HG03139 (cell line): ENCODE data around the gene CYP27C1.
"Not testable (repeated sequence)": the region's sequence is repeated elsewhere in the genome, so short reads cannot be mapped to it uniquely, and the experiment has no call there.

Experiments used
- ATAC-seq: cut with Tn5 transposase; IDR thresholded peaks from one replicate; pipeline ENCODE4 v1.9.1; 2021; ENCODE audit not compliant: unreplicated experiment

CYP27C1 gene, protein sequence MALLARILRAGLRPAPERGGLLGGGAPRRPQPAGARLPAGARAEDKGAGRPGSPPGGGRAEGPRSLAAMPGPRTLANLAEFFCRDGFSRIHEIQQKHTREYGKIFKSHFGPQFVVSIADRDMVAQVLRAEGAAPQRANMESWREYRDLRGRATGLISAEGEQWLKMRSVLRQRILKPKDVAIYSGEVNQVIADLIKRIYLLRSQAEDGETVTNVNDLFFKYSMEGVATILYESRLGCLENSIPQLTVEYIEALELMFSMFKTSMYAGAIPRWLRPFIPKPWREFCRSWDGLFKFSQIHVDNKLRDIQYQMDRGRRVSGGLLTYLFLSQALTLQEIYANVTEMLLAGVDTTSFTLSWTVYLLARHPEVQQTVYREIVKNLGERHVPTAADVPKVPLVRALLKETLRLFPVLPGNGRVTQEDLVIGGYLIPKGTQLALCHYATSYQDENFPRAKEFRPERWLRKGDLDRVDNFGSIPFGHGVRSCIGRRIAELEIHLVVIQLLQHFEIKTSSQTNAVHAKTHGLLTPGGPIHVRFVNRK

GRCh38 chr2:127220102-127220767, at the start of gene CYP27C1:
TSS of gene CYP27C1 (minus strand) at chr2:127220299. CDS start at chr2:127220270, 29 bp downstream.
- no peak for ATAC-seq

- no peak for ATAC-seq
Measured at GRCh38 chr2:127261804-127262406, 41.8 kb upstream of the CYP27C1 start.

- no peak for ATAC-seq
Measured at GRCh38 chr2:127259355-127259754, 39.3 kb upstream of the CYP27C1 start.

DNA sequence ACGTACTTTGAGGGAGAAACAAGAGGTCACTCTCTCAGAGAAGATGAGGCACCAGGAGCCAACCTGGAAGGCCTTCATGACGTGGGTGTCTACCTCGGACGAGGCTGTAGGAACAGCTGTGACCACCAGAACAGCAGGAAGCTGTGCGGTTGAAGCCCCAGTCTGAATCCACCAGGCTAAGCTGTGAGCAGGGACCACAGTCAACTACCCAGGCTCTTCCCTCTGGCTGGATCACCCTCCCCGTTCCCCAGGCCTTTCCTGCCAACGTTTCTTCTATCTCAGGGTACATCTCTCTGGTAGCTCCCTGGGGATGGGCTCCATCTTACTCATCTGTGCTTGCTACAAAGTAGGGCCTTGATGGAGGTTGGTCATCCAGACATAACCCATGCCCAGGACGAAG, 36.8 kb upstream of the CYP27C1 start:
- ATAC-seq = no peak

GRCh38 chr2:127256381-127256780, 36.3 kb upstream of the CYP27C1 start:
- ATAC-seq = no peak

DNA sequence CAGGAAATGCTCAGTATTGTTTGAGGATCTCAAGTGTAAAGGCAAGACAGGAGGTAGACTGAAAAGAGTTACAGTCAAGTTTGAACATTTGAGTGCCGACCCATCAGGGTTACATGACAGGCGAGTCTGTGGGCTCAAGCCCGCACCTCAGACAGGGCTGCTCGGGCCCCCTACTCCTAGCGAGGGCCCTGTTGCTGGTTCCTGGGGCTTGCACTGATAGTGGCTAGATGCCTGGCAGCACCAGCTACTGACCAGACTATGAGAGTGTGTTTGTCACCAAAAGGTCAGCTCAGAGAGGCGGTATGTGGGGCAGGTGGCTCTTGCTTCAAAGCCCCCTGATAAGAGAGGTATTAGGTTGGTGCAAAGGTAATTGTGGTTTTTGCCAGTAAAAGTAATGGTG, 35.6 kb upstream of the CYP27C1 start:
- ATAC-seq = no peak

GRCh38 chr2:127255146-127255545, 35.0 kb upstream of the CYP27C1 start:
- no peak for ATAC-seq

DNA sequence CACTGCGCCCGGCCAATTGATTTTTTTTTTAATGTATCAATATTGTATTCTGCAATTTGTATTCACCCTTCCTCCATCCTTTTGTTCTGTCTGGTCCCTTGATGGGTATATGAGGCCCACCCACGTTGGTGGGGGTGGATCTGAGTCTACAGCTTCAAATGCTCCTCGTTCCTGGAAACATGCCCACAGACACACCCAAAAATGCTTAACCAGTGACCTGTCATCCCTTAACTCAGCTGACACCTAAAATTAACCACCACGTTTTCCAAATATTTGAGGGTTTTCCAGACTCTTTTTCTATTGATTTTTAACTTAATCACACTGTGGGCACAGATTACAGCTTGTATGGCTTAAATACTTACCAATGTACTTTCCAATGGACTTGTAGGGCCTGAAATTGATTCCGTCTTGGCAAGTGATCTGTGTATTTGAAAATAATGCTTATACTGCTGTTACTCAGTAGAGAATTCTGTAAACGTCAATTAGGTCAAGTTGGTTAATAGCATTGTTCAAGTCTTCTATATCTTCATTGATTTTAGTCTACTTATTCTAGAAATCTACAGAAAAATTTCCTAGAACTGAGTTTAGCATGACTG, 34.4 kb upstream of the CYP27C1 start:
- no peak for ATAC-seq

GRCh38 chr2:127241184-127241583, 21.1 kb upstream of the CYP27C1 start:
- not testable (repeated sequence) for ATAC-seq

DNA sequence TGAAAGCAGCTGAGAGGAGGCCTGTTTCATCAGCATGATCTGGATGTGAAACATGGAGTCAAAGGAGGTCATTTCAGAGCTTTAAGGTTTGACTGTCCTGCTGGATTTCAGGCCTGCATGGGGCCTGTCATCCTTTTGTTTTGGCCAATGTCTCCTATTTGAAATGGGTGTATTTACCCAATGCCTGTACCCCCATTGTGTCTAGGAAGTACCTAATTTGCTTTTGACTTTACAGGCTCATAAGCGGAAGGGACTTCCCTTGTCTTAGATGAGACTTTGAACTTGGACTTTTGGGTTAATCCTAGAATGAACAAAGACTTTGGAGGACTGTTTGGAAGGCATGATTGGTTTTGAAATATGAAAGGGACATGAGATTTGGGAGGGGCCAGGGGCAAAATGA, 19.3 kb upstream of the CYP27C1 start:
- no peak for ATAC-seq

DNA sequence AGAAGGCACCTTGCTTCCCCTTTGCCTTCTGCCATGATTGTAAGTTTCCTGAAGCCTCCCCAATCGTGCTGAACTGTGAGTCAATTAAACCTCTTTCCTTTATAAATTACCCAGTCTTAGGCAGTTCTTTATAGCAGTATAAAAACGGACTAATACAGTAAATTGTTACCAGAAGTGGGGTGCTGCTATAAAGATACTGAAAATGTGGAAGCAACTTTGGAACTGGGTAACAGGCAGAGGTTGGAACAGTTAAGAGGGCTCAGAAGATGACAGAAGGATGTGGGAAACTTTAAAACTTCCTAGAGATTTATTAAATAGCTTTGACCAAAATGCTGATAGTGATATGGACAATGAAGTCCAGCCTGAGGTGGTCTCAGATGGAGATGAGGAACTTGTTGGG, 17.7 kb upstream of the CYP27C1 start:
- ATAC-seq = not testable (repeated sequence)

DNA sequence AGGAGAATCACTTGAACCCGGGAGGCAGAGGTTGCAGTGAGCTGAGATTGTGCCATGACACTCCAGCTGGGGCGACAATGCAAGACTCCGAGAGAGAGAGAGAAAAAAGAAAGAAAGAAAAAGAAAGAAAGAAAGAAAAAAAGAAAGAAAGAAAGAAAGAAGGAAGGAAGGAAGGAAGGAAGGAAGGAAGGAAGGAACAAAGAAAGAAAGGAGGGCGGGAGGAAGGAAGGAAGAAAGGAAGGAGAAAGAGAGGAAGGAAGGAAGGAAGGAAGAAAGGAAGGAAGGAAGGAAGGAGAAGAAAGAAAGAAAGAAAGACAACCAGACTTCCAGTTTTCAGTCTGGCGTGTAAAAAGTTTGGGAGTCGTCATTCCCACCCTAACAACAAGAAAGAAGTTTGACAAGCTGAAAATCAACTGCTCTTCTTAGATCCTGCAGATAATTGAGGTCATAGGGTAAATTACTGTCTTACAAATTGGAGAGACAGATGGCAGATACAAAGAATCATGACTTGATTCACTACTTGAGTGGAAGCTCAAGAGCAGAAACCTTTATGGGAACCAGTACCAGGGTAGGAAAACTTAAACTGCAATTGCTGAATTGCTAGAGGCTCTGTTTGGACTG, 15.1 kb upstream of the CYP27C1 start:
- ATAC-seq = no peak

DNA sequence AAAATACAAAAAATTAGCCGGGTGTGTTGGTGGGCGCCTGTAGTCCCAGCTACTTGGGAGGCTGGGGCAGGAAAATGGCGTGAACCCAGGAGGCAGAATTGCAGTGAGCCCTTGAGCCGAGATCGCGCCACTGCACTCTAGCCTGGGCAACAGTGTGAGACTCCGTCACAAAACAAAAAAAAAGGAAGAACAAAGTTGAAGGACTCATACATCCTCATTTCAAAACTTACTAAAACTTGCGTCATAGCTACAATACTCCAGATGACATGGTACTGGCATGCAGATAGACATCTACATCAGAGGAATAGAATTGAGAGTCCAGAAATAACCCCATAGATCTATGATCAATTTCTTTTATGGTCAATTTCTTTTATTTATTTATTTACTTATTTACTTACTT, 13.6 kb upstream of the CYP27C1 start:
- no peak for ATAC-seq

DNA sequence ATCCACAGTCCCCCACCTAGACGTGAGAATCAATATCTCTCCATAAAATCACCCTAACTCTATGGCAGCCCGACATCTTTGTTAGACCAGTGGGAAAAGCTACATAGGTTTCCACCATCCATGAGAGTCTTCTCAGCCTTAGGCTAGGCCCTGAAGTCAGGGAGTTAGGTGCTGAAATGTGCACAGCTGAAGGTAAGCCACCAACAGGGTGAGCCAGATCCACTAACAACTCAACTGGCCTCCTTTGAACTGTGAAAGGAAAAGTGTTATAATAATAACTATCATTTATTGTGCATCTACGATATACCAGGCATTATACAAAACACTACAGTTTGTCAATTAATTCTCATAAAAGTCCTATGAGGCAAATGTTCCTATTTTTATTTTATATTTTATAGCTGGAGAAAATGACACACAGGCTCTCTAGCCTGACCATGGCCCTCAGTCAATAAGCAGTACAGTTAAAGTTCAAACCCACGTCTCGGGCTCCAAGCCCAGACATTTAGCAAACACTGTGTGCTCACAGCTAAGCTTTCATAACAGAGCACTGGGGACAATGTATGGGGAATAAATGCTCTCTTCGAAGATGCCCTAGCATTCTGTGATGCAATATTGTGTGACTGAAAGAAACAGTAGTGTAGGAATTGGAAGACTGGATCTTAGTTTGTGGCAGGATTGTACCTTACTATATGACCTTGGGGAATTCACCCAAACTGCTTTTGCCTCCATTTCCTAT, 11.2 kb upstream of the CYP27C1 start:
- ATAC-seq = no peak

DNA sequence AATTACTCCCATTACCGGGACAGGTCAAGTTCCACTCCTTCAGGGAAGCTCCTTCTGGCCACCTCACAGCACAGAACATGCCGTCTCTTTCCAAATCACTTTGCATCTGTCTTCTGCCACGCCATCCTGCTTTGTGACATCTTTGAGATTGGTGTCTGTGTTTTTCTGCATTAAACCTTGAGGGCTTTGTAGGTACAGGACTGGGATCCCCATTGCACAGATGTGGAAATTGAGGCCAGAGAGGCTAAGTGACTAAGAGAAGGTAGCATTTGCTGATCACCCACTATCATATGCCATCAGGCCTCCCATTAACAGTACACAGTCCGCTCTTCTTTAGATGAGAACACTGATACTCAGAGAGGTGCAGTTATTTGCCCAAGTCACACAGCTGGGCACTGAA, 9.5 kb upstream of the CYP27C1 start:
- ATAC-seq = no peak

DNA sequence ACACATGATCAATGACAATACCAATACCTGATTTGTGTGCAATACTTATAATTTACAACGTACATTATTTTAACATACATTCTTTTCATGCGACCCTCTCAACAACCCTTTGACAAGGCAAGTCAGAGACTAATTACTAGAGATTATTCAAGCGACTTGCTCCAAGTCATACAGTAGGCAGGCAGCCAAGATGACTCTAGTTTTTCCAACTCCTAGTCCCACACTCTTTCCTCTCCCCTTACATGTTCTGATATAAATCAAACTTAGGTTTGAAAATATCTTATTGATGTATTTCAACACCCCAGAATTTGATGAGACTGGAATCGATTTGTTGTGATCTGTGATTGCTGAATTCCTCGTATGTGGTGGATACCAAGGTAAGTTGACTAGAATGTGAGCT, 8.0 kb upstream of the CYP27C1 start:
- no peak for ATAC-seq

DNA sequence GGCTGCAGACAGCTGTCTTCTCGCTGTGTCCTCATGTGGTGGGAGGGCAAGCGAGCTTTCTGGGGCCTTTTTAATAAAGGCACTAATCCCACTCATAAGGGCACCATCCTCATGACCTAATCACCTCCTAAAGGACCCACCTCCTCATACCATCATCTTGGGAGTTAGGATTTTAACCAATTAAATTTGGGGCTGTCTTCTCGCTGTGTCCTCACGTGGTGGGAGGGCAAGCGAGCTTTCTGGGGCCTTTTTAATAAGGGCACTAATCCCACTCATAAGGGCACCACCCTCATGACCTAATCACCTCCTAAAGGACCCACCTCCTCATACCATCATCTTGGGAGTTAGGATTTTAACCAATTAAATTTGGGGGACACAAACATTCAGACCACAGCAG, 7.2 kb upstream of the CYP27C1 start:
- not testable (repeated sequence) for ATAC-seq

DNA sequence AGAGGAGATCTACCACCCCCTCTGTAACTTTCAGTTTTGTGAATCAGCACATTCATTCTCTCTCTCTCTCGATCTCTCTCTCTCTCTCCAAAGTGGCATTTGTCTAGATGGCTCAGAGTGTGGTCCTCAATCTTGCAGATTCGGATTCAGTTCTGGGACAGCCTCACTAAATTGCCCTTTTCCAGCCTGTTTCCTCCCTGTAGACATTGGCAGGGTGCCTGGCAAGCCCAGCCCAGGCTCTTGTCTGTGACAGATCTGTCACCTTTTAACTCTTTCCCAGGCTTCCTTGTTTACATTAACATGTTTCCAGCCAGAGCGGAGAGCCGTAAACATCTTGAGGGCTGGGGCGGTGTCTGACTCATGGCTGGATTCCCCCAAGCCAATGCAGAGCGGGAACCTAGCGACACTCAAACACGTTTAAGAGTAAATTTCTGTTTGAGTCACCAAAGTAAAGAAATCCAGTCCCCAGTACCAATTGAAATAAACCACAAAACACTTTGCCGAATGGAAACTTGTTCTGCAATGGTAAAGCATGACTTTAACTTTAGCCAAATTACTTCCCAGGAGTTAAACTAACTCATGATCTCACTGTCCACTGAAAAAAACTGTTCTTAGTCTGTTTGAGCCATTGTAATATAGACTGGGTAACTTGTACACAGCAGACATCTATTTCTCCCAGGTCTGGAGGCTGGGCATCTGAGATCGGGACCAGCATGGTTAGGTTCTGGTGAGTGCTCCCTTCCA, 6.6 kb upstream of the CYP27C1 start:
- no peak for ATAC-seq

DNA sequence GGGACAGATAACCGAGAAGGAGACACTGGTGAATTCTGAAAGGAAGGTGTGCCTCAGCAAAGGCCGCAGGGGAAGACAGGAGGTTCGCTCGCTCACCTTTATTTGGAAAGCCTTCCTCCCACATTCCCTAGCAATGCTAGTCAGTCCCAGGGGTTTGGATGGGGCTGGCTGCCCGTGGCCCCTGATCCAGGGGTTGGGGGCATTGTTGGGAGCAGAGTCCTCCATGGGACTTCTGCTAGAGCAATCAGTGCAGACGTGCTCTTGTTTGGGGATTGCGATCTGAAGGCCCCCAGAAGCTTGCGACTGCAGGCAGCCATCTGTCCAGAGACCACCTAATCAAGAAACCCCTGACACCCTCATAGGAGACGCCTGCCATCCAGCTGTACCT, 6.0 kb upstream of the CYP27C1 start:
- ATAC-seq = no peak
